ENCODE results near the gene CPHXL2. TPM values are rescaled to one million over a fixed set of nuclear protein-coding genes. Genes with fewer than 3 reads are reported as not detected.

Gene CPHXL2
- total RNA-seq: not detected in 2 replicates

GRCh38 chr16:75676909-75677308 is at the start of gene CPHXL2:
Gene CPHXL2, minus strand, starts transcription at chr16:75677009. Its CDS starts 10 bp downstream, at chr16:75676999.

GRCh38 chr16:75726390-75726789 is 49.6 kb upstream of the CPHXL2 start, which contains the start of gene CPHXL:
Gene CPHXL, minus strand, starts transcription at chr16:75726490. Its CDS starts 48 bp downstream, at chr16:75726442.

GRCh38 chr16:75701361-75701760 is 24.6 kb upstream of the CPHXL2 start, which contains the start of gene DUXB:
Gene DUXB, minus strand, starts transcription at chr16:75701461. Its CDS starts 43 bp downstream, at chr16:75701418.

GRCh38 chr16:75647492-75648264 is 29.1 kb downstream of the CPHXL2 start, which contains the start of the genes KARS1 and TERF2IP:
Gene KARS1, minus strand, starts transcription at chr16:75647665. Its CDS starts 26 bp downstream, at chr16:75647639.
Gene TERF2IP, plus strand, starts transcription at chr16:75647773. Its CDS starts 110 bp downstream, at chr16:75647883.

GRCh38 chr16:75622761-75623605 is 53.8 kb downstream of the CPHXL2 start, which contains the start of gene ADAT1:
Gene ADAT1, minus strand, starts transcription at chr16:75623281. Its CDS starts 2,482 bp downstream, at chr16:75620799.

Small RNA genes within 50 kb of the gene (small RNA-seq; reads per million reads assigned to genes)
- not detected for gene RN7SL520P

Other genes with a start within 250 kb of the CPHXL2 start
- 53.9 and 80.9 TPM in 2 replicates for gene CFDP1, start 243.5 kb downstream of the CPHXL2 start, total RNA-seq
- gene TMEM170A, start 212.3 kb downstream of the CPHXL2 start, total RNA-seq: 25.2 and 26.1 TPM in 2 replicates
- 0.65 and 1.1 TPM in 2 replicates for gene CHST6, start 181.6 kb downstream of the CPHXL2 start, total RNA-seq
- 0.33 TPM in 1 of 2 replicates, not detected in the other for gene CHST5, start 140.9 kb downstream of the CPHXL2 start, total RNA-seq
- gene TMEM231, start 120.8 kb downstream of the CPHXL2 start, total RNA-seq: 13.4 and 13.6 TPM in 2 replicates
- 40.2 and 42.4 TPM in 2 replicates for gene GABARAPL2, start 110.6 kb downstream of the CPHXL2 start, total RNA-seq
- 90.5 and 102 TPM in 2 replicates for gene ADAT1, start 53.7 kb downstream of the CPHXL2 start, total RNA-seq
- 184 and 209 TPM in 2 replicates for gene KARS1, start 29.3 kb downstream of the CPHXL2 start, total RNA-seq
- gene TERF2IP, start 29.2 kb downstream of the CPHXL2 start, total RNA-seq: 32.3 and 40.2 TPM in 2 replicates
- gene DUXB, start 24.5 kb upstream of the CPHXL2 start, total RNA-seq: not detected in 2 replicates
- gene CPHXL, start 49.5 kb upstream of the CPHXL2 start, total RNA-seq: not detected in 2 replicates

Data from vein endothelial cell (primary cell).